Osteocyte (in vitro differentiated cells): Measurements from ENCODE around the gene LRRC8A. TPM values are rescaled to one million over a fixed set of nuclear protein-coding genes. Genes with fewer than 3 reads are reported as not detected.

Experiments
- DNase-seq: peaks from one replicate; pipeline ENCODE4 v3.0.0; 2021; ENCODE audit warnings: mixed read lengths; ENCODE audit not compliant: unreplicated experiment; ENCODE audit errors: extremely low spot score
- H3K27ac Mint-ChIP-seq: one replicate; pipeline ENCODE4 v1.8.0; 2021; ENCODE audit warnings: mild to moderate bottlenecking, mixed read lengths; ENCODE audit not compliant: unreplicated experiment
- H3K27me3 Mint-ChIP-seq: one replicate; pipeline ENCODE4 v1.8.0; 2021; ENCODE audit warnings: mixed read lengths; ENCODE audit not compliant: unreplicated experiment
- H3K36me3 Mint-ChIP-seq: one replicate; pipeline ENCODE4 v1.8.0; 2021; ENCODE audit warnings: mixed read lengths; ENCODE audit not compliant: unreplicated experiment
- H3K4me1 Mint-ChIP-seq: one replicate; pipeline ENCODE4 v1.8.0; 2021; ENCODE audit warnings: mixed read lengths; ENCODE audit not compliant: unreplicated experiment
- H3K4me3 Mint-ChIP-seq: one replicate; pipeline ENCODE4 v1.8.0; 2021; ENCODE audit warnings: mild to moderate bottlenecking, moderate library complexity, mixed read lengths; ENCODE audit not compliant: unreplicated experiment
- H3K9me3 Mint-ChIP-seq: one replicate; pipeline ENCODE4 v1.8.0; 2021; ENCODE audit warnings: mixed read lengths; ENCODE audit not compliant: unreplicated experiment
- CTCF ChIP-seq: fragments of 200-600 bp; sonication (generic); IDR thresholded peaks from 2 replicates; pipeline ENCODE4 v1.5.0; 2021; ENCODE audit warnings: antibody characterized with exemption, mild to moderate bottlenecking, moderate library complexity
- total RNA-seq: library from RNA; stranded (reverse); gene quantifications from 2 replicates; pipeline ENCODE4 v1.2.1, GENCODE V29; 2021

The LRRC8A gene
- total RNA-seq, 1 donor from 2014 or later, result 42.8 TPM

- no peaks in the 10 kb centered on the region for H3K27me3 Mint-ChIP-seq
- no peak for TF ChIP-seq CTCF
- peaks cover 26% of the 10 kb centered on the region for H3K36me3 Mint-ChIP-seq
- peaks cover 30% of the 10 kb centered on the region for H3K4me1 Mint-ChIP-seq
- H3K27ac Mint-ChIP-seq, result no peak overlapping the region
- H3K9me3 Mint-ChIP-seq, result no peaks in the 10 kb centered on the region
- DNase-seq, result no peak
- H3K4me3 Mint-ChIP-seq, result no peak overlapping the region
These were observed 27.9 kb downstream of the LRRC8A start for GRCh38 chr9:128909859-128910258.

- Mint-ChIP-seq H3K9me3 (no peaks in the 10 kb centered on the region), H3K4me1 (peaks cover 34% of the 10 kb centered on the region), H3K27ac (peak overlapping the region; percentile 45), H3K27me3 (no peaks in the 10 kb centered on the region), H3K4me3 (no peak overlapping the region), H3K36me3 (peaks cover 31% of the 10 kb centered on the region)
- TF ChIP-seq CTCF, result no peak
- no peak for DNase-seq
These were observed 29.0 kb downstream of the LRRC8A start for GRCh38 chr9:128910906-128911305.

DNA sequence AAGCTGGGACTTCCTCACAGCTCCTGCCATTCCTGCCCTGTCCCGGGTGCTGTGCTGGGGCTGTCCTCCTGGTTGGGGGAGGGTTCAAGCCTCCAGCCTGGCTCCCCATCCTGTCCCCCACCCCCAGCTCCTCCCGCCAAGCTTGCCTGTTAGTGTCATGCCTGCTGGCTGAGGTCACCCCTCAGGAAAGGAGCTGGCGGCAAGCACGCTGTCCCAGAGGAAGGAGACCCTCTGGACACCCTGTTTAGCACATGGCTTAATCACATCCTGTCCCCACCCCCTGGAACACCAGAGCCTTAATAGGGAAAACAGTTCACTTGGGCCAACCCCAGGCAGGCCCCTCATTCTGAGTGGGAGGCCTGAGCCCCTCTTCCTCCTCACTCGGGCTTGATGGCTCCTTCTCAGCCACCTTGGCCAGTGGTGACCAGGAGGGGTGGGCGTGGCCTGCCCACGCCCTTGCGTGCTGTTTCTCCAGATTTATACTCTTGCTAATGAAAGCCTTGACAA lies 29.6 kb downstream of the LRRC8A start:
- H3K4me1 Mint-ChIP-seq, result peaks cover 40% of the 10 kb centered on the region
- TF ChIP-seq CTCF, result no peak
- peaks cover 33% of the 10 kb centered on the region for H3K36me3 Mint-ChIP-seq
- no peaks in the 10 kb centered on the region for H3K9me3 Mint-ChIP-seq
- no peak for DNase-seq
- no peaks in the 10 kb centered on the region for H3K27me3 Mint-ChIP-seq
- H3K4me3 Mint-ChIP-seq, result no peak overlapping the region
- H3K27ac Mint-ChIP-seq, result peak overlapping the region; percentile 45

DNA sequence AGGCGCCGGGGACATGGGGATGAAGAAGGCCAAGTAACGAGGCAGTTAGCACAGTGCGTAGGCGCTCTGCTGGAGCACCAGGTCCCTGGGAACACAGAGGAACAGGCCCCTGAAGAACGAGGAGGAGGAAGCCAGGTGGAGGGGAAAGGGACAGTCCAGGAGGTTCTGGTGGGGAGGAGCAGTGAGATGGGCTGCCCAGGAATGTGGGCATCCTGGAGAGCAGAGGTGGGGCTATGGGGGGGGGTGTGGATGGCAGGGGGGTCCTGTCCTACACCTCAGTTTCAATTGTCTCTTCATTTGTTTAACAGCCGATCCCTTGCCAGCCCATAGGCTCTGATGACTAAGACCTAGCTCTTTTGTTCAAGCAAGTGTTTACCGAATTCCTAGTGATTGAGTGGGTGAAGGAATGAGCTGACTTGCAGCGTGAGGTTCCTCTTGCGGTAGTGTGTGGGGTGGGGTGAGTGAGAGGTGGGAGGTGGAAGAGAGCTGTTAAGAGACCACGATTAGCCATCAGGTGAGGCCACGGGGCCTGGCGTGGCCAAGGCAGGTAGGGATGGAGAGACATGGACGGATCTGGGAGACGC lies 30.4 kb downstream of the LRRC8A start:
- Mint-ChIP-seq H3K27ac (peak overlapping the region; percentile 76), H3K9me3 (no peaks in the 10 kb centered on the region), H3K36me3 (peaks cover 36% of the 10 kb centered on the region), H3K27me3 (no peaks in the 10 kb centered on the region), H3K4me3 (no peak overlapping the region), H3K4me1 (peaks cover 45% of the 10 kb centered on the region)
- DNase-seq, result no peak
- TF ChIP-seq CTCF, result no peak

DNA sequence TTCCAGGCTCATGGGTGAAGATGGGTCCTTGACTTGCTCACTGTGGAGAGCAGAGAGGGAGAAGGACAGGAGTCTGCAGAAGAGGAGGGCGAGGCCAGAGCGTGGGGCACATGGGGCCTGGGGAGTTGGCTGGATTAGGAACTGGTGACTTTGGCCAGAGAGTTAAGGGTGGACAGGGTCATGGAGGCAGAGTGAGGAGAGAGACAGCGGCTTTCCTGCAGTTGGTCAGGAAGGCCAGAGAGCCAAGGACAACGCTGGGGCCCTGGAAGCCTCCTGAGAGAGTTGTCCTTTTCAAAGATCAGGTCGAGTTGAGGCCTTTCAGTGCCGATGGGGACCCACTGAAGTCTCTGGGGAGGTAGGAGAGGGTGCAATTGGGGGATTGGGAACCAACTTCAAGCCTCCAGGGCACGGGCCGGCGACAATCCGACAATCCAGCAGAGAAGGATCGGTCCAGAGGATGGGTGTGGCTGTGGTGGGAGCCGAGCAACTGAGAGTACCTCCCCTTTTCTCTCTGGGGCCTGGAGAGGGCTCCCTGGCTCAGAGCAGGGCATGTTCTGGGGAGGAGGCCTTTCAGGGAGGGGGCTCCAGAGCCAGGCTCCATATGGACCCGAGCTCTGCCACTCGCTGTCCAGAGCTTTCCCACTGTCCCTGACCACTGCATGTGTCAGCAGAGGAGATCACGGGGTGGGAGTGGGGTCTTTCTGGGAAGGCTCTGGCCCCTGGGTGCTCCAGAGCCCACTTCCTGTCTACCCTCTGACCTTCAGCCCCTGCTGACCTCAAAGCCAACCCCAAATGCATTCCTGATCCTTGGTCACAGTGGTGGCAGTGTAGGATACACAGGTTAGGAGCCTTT lies 31.3 kb downstream of the LRRC8A start:
- no peak for TF ChIP-seq CTCF
- Mint-ChIP-seq H3K9me3 (no peaks in the 10 kb centered on the region), H3K27ac (peak overlapping the region; percentile 76), H3K27me3 (no peaks in the 10 kb centered on the region), H3K4me3 (no peak overlapping the region), H3K36me3 (peaks cover 31% of the 10 kb centered on the region), H3K4me1 (peaks cover 46% of the 10 kb centered on the region)
- DNase-seq, result no peak
